ENCODE data around the gene CEBPZOS.
"Not testable (repeated sequence)": the region's sequence is repeated elsewhere in the genome, so short reads cannot be mapped to it uniquely, and the experiment has no call there.

CEBPZOS gene

DNA sequence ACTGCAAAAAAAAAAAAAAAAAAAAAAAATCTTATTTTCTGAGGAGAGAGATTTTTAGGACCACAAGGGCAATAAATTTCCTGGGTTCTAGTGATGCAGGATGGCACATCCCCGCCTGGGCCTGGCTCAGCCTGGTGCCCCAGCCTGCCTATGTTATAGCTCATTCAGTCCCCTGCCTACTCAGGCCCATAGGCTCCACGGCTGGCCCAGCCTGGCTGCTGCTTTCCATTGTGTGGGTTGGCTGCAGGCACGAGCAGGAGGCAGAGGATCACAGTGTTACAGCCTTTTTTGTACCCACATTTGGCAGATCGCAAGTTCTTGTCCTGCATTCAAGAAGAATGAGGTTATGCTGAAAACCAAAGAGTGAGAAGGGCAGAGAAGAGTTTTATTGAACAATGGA is 5.0 kb upstream of the CEBPZOS start:
- no peak for DNase-seq (ENCODE audit: low read depth in 2 of 2)

DNA sequence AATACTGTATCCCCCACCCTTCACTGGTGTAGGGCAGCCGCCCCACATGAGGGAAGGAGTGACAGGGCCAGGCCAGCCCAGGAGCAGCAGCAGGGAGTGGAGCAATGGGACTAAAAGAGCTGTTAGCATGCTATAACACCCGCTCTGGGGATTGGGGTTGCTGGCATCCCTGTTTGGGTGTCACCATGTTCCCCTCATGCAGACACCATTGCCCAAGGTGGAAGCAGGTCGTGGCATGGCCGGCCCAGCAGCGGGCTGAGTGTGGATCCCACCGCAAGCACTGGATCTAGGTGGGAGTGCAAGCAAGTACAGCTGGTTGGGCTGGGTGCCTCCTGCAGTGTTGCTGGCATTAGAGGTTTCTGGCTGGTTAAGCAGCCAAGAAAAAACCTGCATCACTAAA is 4.5 kb upstream of the CEBPZOS start:
- no peak for DNase-seq (ENCODE audit: low read depth in 2 of 2)

DNA sequence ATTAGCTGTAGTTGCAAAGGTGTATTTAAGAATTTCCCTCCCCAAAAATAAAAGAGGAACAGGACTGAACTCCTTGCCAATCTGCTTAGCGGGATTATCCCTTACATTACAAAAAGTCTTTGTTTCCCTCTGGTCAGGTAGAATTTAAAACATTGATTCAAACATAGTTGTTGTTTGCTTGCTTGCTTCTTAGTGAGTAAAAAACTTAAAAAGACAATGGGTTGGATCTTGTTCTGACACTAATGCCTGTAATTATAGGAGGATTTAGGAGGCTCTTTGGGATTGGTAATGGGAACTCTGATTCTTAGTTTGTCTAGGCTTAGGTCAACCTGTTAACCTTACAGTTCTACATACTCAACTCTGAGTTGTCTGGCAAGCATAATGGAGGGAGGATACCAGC is 3.7 kb upstream of the CEBPZOS start:
- no peak for DNase-seq (ENCODE audit: low read depth in 2 of 2)

DNA sequence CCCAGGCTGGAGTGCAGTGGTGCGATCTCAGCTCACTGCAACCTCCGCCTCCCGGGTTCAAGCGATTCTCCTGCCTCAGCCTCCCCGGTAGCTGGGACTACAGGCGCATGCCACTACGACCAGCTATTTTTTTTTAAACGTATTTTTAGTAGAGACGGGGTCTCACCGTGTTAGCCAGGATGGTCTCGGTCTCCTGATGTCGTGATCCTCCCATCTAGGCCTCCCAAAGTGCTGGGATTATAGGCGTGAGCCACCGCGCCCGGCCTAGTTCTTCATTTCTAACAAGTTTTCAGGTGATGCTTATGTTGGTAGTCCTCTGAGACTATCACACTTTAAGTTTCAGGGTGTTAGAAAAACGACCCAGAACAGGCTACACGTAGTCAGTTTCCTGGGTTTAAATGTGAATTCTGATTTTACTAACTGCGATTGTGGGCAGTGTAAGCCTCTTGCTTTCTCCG is 405 bp upstream of the CEBPZOS start:
- DNase-seq (ENCODE audit: low read depth in 2 of 2) = not testable (repeated sequence)

DNA sequence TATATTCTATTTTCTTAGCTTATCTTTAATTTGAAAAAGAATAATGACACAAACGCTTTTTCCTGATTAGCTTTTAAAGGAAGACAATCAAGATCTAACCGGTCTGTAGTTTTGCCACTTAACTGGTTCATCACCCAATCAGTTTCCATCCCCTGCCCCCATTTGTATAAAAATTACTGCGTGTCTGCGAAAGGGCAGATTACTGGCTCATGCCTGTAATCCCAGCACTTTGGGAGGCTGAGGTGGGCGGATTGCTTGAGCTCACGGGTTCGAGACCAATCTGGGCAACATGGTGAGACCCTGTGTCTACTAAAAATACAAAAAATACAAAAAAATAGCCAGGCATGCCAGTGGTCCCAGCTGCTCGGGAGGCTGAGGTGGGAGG is 2.4 kb downstream of the CEBPZOS start:
- DNase-seq (ENCODE audit: low read depth in 2 of 2) = no peak

DNA sequence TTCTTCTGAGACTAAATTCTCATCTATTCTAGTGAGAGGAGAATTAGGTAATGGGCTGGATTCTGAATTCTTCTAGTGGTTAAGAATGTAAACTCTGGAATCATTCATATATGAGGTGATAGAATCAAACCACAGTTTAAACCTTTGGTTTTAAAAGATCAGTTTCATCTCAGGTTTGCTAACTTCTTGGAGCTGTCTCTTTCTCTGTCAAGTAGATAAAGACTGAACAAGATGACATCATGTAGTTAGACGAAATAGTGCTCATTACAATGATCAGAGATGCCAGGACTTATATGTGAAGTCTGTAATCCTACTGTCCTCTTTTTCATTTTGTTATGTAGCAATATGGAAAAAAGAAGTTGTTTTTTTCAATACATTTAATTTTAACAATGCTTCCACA is 4.9 kb downstream of the CEBPZOS start:
- DNase-seq (ENCODE audit: low read depth in 2 of 2) = no peak

DNA sequence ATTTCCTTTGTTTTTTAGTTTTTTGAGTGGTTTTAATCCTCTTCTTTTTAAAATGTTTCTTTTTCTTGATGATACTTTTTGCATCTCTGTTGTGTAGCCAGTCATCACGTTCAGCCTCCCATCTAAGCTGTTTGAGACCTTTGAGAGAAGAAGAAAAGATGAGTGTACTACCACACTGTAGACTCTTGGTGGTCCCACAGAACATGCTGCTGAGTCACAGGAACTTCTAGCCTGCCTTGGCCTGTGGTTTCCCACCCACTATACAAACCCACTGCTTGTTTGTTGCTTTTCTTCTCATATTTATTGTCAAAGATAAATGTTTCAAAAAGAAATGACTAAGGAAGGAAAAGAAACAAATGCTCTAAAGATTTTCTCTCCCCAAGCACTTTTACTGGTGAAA is 5.5 kb downstream of the CEBPZOS start:
- no peak for DNase-seq (ENCODE audit: low read depth in 2 of 2)

DNA sequence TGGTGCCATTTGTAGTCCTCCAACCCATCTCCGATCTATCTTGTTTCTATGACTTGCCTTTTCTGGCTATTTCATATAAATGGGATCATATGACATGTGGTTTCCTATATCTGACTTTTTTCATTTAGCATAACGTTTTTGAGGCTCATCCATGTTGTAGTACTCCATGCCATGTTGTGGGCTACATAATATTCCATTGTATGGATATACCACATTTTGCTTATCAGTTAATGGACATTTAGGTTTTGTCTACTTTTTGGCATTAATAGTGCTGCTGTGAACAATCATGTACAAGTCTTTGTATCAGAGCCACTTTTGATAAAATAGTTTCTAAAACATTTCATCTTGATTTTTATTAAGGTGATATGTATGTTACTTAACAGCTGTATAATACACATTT is 7.4 kb downstream of the CEBPZOS start:
- no peak for DNase-seq (ENCODE audit: low read depth in 2 of 2)

DNA sequence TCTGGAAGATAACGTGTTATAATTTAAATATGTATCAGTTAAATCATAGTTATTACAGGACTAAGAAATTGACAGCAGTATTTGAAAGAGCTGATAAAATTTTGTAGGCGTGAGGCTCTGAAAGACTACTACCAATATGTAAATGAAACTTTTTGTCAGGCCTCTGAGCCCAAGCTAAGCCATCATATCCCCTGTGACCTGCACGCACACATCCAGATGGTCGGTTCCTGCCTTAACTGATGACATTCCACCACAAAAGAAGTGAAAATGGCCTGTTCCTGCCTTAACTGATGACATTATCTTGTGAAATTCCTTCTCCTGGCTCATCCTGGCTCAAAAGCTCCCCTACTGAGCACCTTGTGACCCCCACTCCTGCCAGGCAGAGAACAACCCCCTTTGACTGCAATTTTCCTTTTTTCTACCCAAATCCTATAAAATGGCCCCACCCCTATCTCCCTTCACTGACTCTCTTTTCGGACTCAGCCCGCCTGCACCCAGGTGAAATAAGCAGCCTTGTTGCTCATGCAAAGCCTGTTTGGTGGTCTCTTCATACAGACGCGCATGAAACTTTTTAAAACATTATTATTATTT is 8.9 kb downstream of the CEBPZOS start:
- DNase-seq (ENCODE audit: low read depth in 2 of 2) = not testable (repeated sequence)

DNA sequence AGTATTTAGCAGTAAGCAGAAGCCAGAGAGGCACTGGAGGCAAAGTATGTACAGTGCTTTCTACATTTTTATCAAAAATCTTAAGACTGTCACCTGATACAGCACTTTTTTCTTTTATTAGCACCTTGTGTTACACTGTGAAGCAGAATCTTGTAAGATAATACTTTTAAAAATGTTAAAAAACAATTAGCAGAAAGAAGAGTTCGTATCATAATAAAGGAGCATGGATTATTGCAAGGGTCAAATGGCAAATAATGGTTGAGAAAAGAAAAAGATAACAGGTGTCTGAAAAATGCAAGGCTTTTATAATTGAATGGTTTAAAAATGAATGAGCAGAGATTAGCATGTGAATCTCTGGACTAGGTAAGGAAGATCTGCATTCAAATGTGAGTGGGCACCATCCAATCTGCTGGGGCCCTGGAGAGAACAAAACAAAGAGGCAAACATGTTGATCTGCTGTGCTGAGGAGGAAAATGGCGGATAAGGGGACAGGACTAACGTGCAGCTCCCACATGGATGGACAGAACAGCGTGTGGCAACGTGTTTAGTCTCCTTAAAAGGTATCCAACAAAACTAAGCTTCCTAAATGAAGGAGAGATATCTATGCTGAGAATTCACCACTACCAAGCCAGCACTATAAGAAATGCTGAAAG is 9.5 kb downstream of the CEBPZOS start:
- no peak for DNase-seq (ENCODE audit: low read depth in 2 of 2)

DNA sequence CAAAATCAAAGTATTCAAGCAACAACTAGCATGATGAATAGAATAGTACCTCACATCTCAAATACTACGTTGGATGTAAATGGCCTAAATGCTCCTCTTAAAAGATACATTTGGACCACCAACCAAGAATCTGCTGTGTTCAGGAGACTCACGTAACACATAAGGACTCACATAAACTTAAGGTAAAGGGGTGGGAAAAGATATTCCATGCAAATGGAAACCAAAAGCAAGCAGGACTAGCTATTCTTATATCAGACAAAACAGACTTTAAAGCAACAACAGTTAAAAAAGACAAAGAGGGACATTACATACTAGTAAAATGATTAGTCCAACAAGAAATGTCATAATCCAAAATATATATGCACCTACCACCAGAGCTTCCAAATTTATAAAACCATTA is 10.5 kb downstream of the CEBPZOS start:
- DNase-seq (ENCODE audit: low read depth in 2 of 2) = not testable (repeated sequence)

DNA sequence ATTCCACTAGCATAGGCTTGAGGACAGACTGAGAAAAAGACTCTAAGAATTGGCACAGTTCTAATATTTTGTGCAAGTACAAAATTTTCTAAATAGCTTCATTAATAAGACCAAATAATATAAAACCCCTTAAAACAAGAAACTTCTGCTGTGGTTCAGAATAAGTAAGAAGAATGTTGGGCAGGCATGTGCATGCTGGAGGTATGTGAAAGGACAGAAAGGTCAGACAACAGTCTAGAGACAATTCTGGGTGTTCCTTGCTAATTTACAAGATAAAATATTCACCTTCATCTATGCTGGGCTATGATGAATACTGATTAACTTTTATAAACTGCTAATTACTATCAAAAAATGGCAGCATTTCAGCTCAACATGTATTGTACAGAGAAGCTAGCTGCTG is 14.9 kb downstream of the CEBPZOS start:
- DNase-seq (ENCODE audit: low read depth in 2 of 2) = no peak

DNA sequence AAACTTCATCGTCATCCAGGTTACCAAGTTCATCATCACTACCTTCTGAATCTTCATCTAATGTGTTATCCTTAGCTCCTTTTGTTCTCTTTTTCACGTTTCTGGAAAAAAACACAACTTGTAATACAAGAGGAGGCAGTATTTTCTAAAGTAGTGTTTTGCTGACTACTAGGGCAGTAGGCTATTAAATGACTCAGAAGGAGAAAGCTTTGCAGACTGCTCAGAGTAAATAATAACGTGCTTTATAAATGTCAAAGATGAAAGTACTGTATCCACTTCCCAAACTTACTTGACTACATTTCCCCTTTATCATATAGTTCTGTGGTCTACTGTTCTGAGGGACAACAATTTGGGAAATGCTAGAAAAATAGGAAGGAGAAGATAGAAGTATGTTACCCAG is 15.6 kb downstream of the CEBPZOS start:
- DNase-seq (ENCODE audit: low read depth in 2 of 2) = no peak

DNA sequence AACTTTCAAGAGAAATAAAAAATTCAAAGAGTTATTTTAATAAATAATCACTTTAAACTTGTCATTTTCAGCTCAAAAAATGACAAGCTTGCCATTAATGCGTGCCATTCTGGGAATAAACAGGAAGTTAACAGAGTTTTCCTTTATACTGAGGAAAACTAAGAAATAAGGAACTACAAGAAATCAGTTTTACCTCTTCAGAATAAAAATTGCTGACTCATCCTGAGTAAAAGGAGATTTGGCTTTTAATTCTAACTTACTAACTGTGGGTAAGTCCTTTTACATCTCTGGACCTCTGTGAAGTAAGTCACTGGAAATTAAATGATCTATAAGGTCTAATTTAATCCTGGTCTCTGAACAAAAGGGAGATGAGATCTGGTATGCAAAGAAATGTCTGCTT is 19.0 kb downstream of the CEBPZOS start:
- no peak for DNase-seq (ENCODE audit: low read depth in 2 of 2)

DNA sequence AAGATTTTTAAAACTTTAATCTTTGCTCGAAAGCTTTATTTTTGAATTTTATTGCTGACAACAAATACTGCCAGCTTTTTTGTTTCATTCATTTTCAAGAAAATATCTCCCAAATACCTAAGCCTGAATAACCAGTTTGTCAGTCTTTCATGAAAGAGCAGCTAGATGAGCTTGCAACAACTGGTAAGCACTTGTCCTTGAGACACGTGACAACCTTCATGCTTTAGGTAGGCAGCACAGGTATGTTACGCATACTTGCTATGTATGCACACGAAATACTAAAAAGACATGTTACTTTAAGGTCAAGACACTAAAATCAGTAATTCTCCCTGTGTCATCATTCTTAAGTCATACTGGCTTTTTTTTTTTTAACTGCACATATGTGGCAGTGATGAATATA is 22.8 kb downstream of the CEBPZOS start:
- DNase-seq (ENCODE audit: low read depth in 2 of 2) = no peak

DNA sequence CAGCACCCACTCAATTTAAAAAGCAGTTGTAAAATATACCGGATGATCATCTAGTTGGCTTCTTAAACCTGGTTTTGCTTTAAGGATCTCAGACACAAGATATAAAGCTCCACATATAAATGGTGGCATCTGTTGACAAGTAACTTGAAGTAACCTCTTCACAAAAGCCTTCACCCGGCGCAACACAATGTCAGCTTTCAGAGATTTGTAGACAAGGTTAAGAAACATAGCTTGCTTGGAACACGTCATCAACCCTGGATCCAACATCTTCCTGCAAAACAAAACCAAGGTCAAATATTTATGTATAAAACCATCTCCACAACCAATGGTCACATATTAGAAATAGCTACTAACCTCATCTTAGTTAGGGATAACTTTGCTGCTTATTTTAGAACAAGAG is 26.8 kb downstream of the CEBPZOS start:
- no peak for DNase-seq (ENCODE audit: low read depth in 2 of 2)

DNA sequence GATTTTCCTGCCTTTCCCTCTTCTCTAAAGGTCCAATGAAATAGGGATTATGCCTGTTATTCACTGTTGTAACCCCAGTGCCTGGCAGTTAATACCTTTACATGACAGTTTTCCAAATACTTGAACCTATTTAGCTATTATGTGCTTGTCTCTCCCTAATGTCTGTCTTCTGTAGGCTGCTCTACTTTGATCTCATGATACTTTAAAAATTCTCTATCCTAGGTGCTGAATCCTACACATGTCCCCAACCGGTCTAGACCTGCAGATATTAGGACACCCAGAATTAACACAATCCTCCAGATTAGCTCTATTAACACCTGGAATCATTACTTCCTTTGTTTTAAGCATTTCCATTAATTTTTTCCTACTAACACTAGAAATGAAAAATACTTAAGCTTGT is 27.8 kb downstream of the CEBPZOS start:
- no peak for DNase-seq (ENCODE audit: low read depth in 2 of 2)

DNA sequence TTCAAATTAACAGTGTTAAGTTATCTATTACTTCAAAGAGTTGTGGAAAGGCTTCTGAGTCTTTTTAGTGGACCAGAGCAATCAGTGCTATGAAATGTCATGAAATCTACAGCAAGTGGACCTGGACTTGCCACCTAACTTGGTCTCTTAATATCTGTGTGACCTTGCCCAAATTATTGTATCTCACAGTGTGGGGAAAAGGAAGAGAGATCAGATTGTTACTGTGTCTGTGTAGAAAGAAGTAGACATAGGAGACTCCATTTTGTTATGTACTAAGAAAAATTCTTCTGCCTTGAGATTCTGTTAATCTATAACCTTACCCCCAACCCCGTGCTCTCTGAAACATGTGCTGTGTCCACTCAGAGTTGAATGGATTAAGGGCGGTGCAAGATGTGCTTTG is 28.8 kb downstream of the CEBPZOS start:
- DNase-seq (ENCODE audit: low read depth in 2 of 2) = not testable (repeated sequence)

DNA sequence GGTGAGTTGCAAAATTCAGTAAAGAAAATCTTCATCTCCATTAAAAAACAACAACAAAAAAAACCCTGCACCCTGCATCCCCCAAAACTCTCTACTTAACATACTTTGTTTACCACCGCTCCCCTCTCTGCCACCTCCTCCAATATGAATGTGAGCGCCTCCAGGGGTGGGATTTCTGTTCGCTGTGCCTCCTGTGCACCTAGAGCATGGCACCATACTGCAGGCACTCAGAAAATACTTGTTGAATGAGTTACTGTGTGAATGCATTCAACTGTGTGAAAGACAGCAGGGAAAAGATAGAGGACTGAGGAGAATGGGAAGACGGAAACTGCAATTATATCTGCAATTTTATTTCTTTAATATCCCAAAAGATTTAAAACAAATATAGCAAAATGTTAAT is 30.6 kb downstream of the CEBPZOS start:
- DNase-seq (ENCODE audit: low read depth in 2 of 2) = no peak

DNA sequence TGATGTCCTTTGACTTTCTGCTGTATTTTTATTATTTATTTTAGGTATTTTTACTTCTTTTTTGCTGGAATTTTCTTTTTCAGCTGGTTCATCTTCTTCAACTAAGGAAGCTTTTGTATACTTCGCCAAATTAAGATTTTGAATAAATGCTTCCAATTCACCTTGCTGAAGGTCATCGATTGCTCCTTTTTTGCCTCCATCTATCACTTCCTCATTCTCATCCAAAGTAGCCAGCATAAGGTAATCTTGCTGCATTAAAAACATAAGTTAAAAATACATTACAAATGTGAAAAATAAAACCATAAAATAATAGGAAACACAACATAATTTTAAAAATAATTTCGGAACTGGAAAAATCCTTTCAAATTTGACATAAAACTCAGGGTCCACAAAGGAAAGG is 32.5 kb downstream of the CEBPZOS start:
- no peak for DNase-seq (ENCODE audit: low read depth in 2 of 2)

DNA sequence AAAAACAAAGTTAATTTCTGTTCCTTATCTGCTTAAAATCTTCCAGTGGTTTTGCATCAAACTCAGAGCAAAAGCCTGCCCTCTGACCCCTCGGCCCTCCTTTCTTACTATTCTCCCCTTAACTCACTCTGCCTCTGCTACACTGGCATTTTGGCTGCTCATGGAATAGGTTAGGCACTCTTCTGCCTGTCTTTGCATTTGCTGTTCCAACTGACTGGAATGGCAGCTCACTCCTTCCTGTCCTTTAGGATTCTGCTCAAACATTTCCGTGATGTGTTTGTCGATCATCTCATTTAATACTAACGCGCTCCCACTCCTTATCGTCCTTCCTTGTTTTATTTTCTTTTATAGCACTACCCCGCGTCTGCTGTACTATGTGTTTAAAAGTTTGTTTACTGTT is 34.3 kb downstream of the CEBPZOS start:
- no peak for DNase-seq (ENCODE audit: low read depth in 2 of 2)

DNA sequence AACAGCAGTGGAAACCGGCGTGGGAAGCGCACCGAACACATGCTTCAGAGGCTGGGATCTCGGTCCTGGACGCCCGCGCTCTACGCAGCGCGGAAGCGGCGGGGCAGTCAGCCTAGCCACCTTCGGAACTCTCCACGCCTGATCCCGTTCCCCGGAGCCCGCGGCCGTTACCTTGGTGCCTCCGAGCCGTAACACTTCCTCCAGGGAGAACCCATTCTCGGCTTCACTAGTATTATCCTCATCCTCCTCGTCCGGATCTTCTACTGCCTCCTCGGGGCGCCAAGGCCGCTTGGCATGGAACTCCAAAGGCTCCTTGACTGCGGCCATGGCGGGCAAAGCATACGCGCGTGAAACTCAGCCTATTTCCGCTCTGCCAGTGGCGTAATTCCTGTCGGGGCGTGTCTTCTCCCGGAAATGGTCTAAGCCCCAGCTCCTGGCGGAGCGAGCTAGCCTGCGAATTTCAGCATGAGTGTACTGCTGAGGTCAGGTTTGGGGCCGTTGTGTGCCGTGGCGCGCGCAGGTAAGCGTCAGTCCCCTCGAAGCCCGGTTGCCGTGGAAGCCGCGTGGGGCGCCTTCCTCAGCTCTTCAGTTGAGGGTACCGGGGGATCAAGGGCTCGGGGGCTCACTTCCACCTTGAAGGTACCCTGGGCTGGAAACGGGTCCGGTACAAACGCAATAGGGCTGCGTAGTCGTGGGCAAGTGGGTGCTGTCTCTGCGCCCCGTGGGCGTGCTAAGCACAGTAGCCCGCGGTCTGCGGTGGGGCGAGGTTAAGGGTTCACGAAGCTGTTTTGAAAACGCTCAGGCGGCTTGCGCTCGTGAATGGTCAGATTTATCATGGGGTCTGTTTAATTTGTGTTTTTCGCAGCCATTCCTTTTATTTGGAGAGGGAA is 35.2 kb downstream of the CEBPZOS start, which contains the start of the genes CEBPZ and NDUFAF7:
TSS of gene CEBPZ (minus strand) at position 356 of the 890 bp plus-strand sequence. CDS start at position 327, 29 bp downstream.
TSS of gene NDUFAF7 (plus strand) at position 418 of the 890 bp plus-strand sequence. CDS start at position 466, 48 bp downstream.
- peak; percentile 52 to 60 for DNase-seq (ENCODE audit: low read depth in 2 of 2)
